Prostate gland (tissue), 2 donors: ENCODE results near the gene ERC2. TPM values are rescaled to one million over a fixed set of nuclear protein-coding genes. Genes with fewer than 3 reads are reported as not detected.

Experiments
- DNase-seq: peaks from one replicate; pipeline ENCODE4 v3.0.0-alpha.2; 2019; ENCODE audit warnings: low spot score
- H3K27ac ChIP-seq, 2 donors: fragments of 200-600 bp; sonication (generic); 2 replicates each; pipeline ENCODE4 v1.5.1; 2017 to 2019
- H3K27me3 ChIP-seq: fragments of 200-600 bp; sonication (generic); replicated peaks from 2 replicates; pipeline ENCODE4 v1.5.1; 2019; ENCODE audit not compliant: insufficient read depth
- H3K36me3 ChIP-seq, 2 donors: fragments of 200-600 bp; sonication (generic); 1 replicate in 1 of 2; 2 replicates in 1 of 2; pipeline versions ENCODE4 v1.5.1 to v1.8.1; 2017 to 2019
- H3K4me1 ChIP-seq: fragments of 200-600 bp; sonication (generic); replicated peaks from 2 replicates; pipeline ENCODE4 v1.5.1; 2019
- H3K4me3 ChIP-seq, 2 donors: fragments of 200-600 bp; sonication (generic); 2 replicates each; pipeline ENCODE4 v1.5.1; 2017 to 2019
- H3K9me3 ChIP-seq: fragments of 200-600 bp; sonication (generic); 2 replicates; pipeline ENCODE4 v1.5.1; 2017
- CTCF ChIP-seq, 4 experiments: fragments of 200-600 bp in 2 of 4; fragments of 450-650 bp in 2 of 4; sonication (generic) in 2 of 4; IDR thresholded peaks; 1 replicate in 3 of 4; 2 replicates in 1 of 4; pipeline ENCODE4 v1.5.1; 2016 to 2019; ENCODE audit warnings: antibody characterized with exemption in 4 of 4, mild to moderate bottlenecking in 2 of 4, moderate library complexity in 2 of 4
- POLR2A ChIP-seq: fragments of 450-650 bp; IDR thresholded peaks from one replicate; pipeline ENCODE4 v1.6.1; 2016; ENCODE audit warnings: antibody characterized with exemption, mild to moderate bottlenecking
- POLR2AphosphoS5 ChIP-seq: sonication (generic); formaldehyde crosslinking; IDR thresholded peaks from one replicate; pipeline ENCODE4 v1.6.1; 2017; ENCODE audit warnings: antibody characterized with exemption
- WGBS: methylation state at CpG from one replicate; pipeline ENCODE4 v1.1.5; 2018; 5-methylcytosine and 5-hydroxymethylcytosine counted together
- intact Hi-C: fragments of 100-400 bp; cut with DNase I; formaldehyde crosslinking; loops from one replicate; pipeline ENCODE4 v1.14.2; 2022
- total RNA-seq, 2 donors: library from RNA; depleted of rRNA; stranded (reverse); fragments of >200 nt; gene quantifications; one replicate each; pipeline ENCODE4 v1.1.0, GENCODE V29; 2016

The ERC2 gene
- total RNA-seq, 2 donors from 2014 or later, result 1.0 to 2.7 TPM

- Histone ChIP-seq H3K27ac (no peak overlapping the region), H3K9me3 (no peaks in the 10 kb centered on the region), H3K27me3 (no peaks in the 10 kb centered on the region), H3K4me3 (no peak overlapping the region), H3K4me1 (no peaks in the 10 kb centered on the region), H3K36me3 (no peaks in the 10 kb centered on the region)
- no peak for TF ChIP-seq POLR2A
- no peak for TF ChIP-seq POLR2AphosphoS5
- no peak for TF ChIP-seq CTCF (IDR thresholded peaks at IDR 0.05)
- 91% methylated on average over 7 of the region's 7 CpGs for WGBS
- DNase-seq, result no peak
- intact Hi-C loops, result no loop called here
Observed at GRCh38 chr3:55888282-55888885, 579.9 kb downstream of the ERC2 start.

- Histone ChIP-seq H3K27ac (no peak overlapping the region), H3K9me3 (no peaks in the 10 kb centered on the region), H3K27me3 (no peaks in the 10 kb centered on the region), H3K36me3 (no peaks in the 10 kb centered on the region), H3K4me1 (no peaks in the 10 kb centered on the region), H3K4me3 (no peak overlapping the region)
- DNase-seq, result no peak
- TF ChIP-seq POLR2A, result no peak
- TF ChIP-seq CTCF (IDR thresholded peaks at IDR 0.05), result no peak
- no peak for TF ChIP-seq POLR2AphosphoS5
- WGBS, result 17% methylated on average over 1 of the region's 1 CpG
- intact Hi-C loops, result no loop called here
Observed at GRCh38 chr3:55885721-55886120, 582.5 kb downstream of the ERC2 start.

GRCh38 chr3:55884491-55885285, 583.6 kb downstream of the ERC2 start:
- intact Hi-C loops, result no loop called here

GRCh38 chr3:55884066-55884465, 584.2 kb downstream of the ERC2 start:
- WGBS, result 84% methylated on average over 1 of the region's 1 CpG
- H3K9me3 ChIP-seq, result no peaks in the 10 kb centered on the region
- no peak for TF ChIP-seq CTCF (IDR thresholded peaks at IDR 0.05)
- TF ChIP-seq POLR2A, result no peak
- TF ChIP-seq POLR2AphosphoS5, result no peak
- H3K27me3 ChIP-seq, result no peaks in the 10 kb centered on the region
- H3K27ac ChIP-seq, result no peak overlapping the region
- H3K36me3 ChIP-seq, result no peaks in the 10 kb centered on the region
- H3K4me1 ChIP-seq, result no peaks in the 10 kb centered on the region
- no peak for DNase-seq
- H3K4me3 ChIP-seq, result no peak overlapping the region
- intact Hi-C loops, result no loop called here

More at GRCh38 chr3:55884491-55885285, 583.6 kb downstream of the ERC2 start:
- WGBS, result 59% methylated on average over 2 of the region's 2 CpGs
- H3K9me3 ChIP-seq, result no peaks in the 10 kb centered on the region
- no peaks in the 10 kb centered on the region for H3K4me1 ChIP-seq
- no peaks in the 10 kb centered on the region for H3K27me3 ChIP-seq
- no peak for DNase-seq
- TF ChIP-seq POLR2A (no peak), CTCF (IDR thresholded peaks at IDR 0.05) (no peak), POLR2AphosphoS5 (no peak)
- H3K36me3 ChIP-seq, result no peaks in the 10 kb centered on the region
- H3K27ac ChIP-seq, result no peak overlapping the region
- no peak overlapping the region for H3K4me3 ChIP-seq

- Histone ChIP-seq H3K27ac (no peak overlapping the region), H3K9me3 (no peaks in the 10 kb centered on the region), H3K27me3 (no peaks in the 10 kb centered on the region), H3K36me3 (no peaks in the 10 kb centered on the region), H3K4me1 (no peaks in the 10 kb centered on the region), H3K4me3 (no peak overlapping the region)
- 49% methylated on average over 2 of the region's 2 CpGs for WGBS
- intact Hi-C loops, result no loop called here
- DNase-seq, result no peak
- TF ChIP-seq POLR2A, result no peak
- TF ChIP-seq POLR2AphosphoS5, result no peak
- TF ChIP-seq CTCF (IDR thresholded peaks at IDR 0.05), result no peak
Observed at GRCh38 chr3:55882006-55882405, 586.3 kb downstream of the ERC2 start.
